HG02798 (cell line): ENCODE measurements around the gene HOXA10.

ENCODE experiments used
- ATAC-seq: cut with Tn5 transposase; IDR thresholded peaks from one replicate; pipeline ENCODE4 v1.9.1; 2021; ENCODE audit warnings: mild to moderate bottlenecking; ENCODE audit not compliant: unreplicated experiment, poor library complexity

HOXA10 gene

GRCh38 chr7:27133409-27134231, 40.5 kb downstream of the HOXA10 start:
- ATAC-seq: no peak

- ATAC-seq: no peak
Measured at GRCh38 chr7:27132978-27133377, 41.1 kb downstream of the HOXA10 start.

- ATAC-seq: no peak
Measured at GRCh38 chr7:27132214-27132613, 41.9 kb downstream of the HOXA10 start.

- ATAC-seq: no peak
Measured at GRCh38 chr7:27131390-27131819, 42.7 kb downstream of the HOXA10 start.

- no peak for ATAC-seq
Measured at GRCh38 chr7:27130540-27131389, 43.4 kb downstream of the HOXA10 start, which contains the start of gene HOXA4. Gene HOXA4 (minus strand): TSS chr7:27130757. CDS start chr7:27130733, 24 bp downstream.

- no peak for ATAC-seq
Measured at GRCh38 chr7:27129729-27130539, 44.2 kb downstream of the HOXA10 start.

- no peak for ATAC-seq
Measured at GRCh38 chr7:27128776-27129728, 45.1 kb downstream of the HOXA10 start.

- ATAC-seq: no peak
Measured at GRCh38 chr7:27128034-27128433, 46.1 kb downstream of the HOXA10 start.

GRCh38 chr7:27126596-27127327, 47.4 kb downstream of the HOXA10 start:
- ATAC-seq: no peak

- no peak for ATAC-seq
Measured at GRCh38 chr7:27125986-27126394, 48.1 kb downstream of the HOXA10 start.

- ATAC-seq: no peak
Measured at GRCh38 chr7:27124902-27125689, 49.0 kb downstream of the HOXA10 start.

GRCh38 chr7:27124096-27124901, 49.8 kb downstream of the HOXA10 start:
- no peak for ATAC-seq

GRCh38 chr7:27123477-27124053, 50.6 kb downstream of the HOXA10 start:
- ATAC-seq: no peak

- no peak for ATAC-seq
Measured at GRCh38 chr7:27123007-27123476, 51.1 kb downstream of the HOXA10 start.

GRCh38 chr7:27122077-27122910, 51.8 kb downstream of the HOXA10 start:
- ATAC-seq: no peak

GRCh38 chr7:27121684-27122076, 52.4 kb downstream of the HOXA10 start:
- ATAC-seq: no peak
